Measurements from ENCODE around the gene COA5.

Gene COA5, protein sequence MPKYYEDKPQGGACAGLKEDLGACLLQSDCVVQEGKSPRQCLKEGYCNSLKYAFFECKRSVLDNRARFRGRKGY

DNA sequence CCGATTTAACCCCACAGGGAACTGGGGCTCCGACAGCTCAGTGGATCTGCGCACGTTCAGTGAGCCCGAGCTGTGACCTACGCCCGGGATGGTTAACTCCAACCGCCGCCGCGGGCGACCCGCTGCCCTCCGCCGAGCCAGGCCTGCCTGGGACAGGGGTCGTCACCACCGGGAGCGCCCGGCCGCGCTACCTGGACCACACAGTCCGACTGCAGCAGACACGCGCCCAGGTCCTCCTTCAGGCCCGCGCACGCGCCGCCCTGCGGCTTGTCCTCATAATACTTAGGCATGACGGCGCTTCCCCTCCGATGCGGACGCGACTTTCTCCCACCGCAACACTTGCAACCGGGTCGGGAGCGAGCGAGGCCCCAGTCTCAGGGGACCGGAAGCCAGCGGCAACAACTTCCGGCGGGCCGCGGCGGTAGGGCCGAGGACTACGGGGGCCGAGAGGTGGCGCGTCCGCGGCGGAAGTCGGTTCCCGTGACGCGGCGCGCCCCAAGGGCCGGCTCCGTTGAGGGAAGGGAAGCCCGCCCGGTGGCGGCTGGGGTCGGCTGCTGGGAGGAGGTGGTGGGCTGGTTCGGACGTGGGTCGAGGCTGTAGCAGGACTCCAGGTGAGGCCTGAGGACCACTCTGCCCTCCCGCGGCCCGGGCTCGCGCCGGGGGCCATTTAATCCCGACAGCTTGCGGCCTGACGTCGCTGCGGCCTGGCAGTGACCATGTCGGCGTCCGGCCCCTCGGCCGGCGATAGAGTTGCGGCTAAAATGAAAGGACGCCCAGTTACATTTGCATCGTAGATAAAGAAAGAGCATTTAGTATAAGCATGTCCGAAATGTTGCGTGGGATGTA lies at the start of gene COA5, which contains the start of gene UNC50:
COA5 (minus strand) TSS at position 397 of the 846 bp plus-strand sequence; CDS start at position 290, 107 bp downstream.
UNC50 (plus strand) TSS at position 474 of the 846 bp plus-strand sequence. CDS start 1,171 bp downstream, outside the sequence.
- peak; percentile 53 to 95 for DNase-seq

DNA sequence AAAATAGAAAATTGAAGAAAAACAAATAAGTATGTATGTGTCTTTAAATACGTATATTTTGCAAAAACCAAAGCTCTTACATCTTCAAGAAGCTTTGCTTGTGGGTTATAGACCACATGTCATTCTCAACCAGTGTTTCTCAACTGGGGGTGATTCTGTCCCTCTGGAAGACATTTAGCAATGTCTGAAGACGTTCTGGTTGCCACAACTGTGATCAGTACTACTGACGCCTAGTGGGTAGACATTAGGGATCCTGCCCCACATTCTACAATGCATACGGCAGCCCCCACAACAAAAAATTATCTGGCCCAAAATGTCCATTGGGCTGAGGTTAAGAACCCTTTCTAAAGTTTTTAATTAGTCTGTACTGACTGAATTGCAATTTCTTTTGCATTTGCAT lies 48.5 kb upstream of the COA5 start:
- DNase-seq, result no peak

DNA sequence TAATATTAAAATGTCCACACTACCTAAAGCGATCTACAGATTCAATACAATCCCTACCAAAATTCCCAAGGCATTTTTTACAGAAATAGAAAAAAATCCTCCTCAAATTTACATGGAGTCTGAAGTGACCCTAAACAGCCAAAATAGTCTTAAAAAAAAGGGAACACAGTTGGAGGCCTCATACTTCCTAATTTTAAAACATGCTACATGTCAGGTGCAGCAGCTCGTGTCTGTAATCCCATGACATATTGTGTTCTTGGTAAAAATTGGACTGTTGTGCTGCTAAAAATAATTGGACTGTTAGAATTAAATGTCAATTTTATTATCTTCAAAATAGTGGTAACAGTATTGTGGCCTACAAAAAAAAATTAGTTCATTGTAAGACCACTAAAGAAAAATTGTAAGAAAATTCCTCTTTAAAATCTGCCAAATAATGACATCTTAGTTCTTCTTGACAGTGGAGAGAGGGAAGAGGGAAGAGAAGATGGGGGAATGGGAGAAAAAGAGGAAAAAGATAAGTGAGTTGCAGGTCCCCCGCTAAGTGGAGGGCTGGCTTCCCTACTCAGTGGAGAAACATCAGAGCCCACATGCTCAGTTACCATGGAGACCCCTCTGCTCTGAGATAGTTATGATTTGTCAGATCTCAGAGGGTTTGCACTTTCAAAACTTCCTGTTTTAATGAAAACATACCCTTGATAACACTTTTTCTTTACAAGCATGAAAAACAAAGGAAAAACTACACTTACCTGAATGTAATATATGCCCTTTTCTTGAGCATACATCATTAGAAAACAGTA lies 46.6 kb upstream of the COA5 start:
- no peak for DNase-seq

DNA sequence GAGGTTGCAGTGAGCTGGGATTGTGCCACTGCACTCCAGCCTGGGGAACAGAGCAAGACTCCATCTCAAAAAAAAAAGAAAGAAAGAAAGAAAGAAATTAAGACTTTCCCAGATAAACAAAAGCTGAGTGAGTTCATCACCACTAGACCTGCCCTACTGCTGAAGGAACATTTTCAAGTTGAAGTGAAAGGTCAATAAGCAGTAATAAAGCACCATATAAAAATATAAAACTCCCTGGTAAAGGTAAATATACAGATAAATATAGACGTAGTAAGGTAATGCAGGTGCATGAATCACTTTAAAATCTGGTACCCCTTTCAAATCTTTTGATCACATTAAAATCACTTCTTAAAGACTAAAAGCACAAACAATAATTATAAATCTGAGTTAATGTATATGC lies 42.7 kb upstream of the COA5 start:
- no peak for DNase-seq

DNA sequence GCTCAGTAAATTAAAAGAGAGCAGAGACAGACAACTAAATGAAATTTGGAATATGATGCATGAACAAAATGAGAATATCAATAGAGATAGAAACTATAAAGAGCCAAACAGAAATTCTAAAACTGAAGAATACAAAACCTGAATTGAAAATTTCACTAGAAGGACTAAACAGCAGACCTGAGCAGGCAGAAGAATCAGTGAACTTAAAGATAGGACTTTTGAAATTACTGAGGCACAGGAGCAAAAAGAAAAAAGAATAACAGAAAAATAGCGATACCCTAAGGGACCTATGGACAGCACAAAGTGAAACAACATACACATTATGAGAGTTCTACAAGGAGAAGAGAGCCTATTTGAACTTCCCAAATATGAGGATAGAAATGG lies 41.7 kb upstream of the COA5 start:
- no peak for DNase-seq

DNA sequence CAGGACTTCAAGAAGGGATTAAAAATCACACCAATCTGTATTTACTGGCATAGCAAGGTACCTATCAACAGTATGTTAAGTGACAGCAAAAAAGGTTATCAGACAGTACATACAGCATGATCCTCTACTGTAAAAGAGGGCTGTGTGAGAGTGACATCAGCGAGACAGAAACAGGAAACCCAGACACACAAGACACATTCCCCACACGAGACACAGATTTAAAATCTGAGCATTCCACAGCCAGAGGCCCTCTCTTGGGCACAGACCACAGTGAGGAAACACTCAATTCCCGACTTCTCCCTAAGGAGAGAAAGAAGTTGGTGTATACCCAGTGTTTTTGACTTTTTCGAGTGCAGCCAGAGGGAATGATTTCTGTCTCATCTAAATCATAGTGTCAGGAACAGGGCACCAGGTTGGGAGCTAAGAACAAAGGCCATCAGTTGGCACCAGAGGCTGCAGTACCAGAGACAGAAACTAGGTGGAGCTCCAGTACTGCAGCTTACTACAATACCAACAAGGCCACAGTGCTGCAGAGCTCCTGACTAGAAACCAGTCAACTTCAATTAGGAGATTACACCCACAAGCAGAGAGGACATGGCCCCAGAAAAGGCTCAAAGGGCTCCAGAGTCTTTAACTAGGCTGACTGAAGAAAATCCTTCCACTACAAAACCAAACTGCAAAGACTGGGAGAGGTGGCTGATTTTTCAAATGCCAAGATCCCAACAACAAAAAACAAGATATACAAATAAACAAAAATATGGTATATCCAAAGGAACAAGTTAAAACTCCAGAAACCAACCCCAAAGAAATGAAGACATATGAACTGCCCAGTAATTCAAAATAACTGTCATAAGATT lies 41.1 kb upstream of the COA5 start:
- DNase-seq, result peak; percentile 39 to 81

DNA sequence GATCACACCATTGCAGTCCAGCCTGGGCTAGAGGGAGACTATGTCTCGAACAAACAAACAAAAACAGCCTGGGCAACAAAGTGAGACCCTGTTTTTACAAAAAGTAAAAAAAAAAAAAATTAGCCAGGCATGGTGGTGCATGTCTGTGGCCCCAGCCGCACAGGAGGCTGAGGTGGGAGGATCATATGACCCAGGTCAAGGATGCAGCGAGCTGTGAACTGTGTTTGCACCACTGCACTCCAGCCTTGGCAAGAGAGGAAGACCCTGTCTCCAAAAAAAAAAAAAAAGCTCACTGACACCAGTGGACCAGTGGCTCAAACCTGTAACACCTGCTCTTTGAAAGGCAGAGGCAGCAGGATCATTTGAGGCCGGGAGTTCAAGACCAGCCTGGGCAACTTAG lies 40.1 kb upstream of the COA5 start:
- DNase-seq, result no peak

DNA sequence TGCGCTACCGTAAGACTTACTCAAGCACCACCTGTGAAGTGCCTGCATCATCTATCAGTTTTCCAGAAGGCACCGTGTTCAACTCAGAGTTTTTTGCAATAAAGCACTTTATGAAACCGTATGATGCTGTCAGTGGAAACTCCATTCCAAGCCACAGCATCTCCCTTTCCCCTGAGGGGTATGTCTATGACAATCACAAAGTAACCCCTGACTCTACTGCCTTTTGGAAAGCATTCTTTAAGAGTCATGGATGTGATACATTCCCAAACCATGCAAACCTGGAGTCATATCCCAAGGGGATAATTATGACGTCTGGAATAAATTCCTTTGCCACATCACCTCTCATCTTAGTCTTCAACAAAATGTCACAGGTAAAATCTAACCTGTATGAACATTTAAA lies 39.3 kb upstream of the COA5 start:
- no peak for DNase-seq

DNA sequence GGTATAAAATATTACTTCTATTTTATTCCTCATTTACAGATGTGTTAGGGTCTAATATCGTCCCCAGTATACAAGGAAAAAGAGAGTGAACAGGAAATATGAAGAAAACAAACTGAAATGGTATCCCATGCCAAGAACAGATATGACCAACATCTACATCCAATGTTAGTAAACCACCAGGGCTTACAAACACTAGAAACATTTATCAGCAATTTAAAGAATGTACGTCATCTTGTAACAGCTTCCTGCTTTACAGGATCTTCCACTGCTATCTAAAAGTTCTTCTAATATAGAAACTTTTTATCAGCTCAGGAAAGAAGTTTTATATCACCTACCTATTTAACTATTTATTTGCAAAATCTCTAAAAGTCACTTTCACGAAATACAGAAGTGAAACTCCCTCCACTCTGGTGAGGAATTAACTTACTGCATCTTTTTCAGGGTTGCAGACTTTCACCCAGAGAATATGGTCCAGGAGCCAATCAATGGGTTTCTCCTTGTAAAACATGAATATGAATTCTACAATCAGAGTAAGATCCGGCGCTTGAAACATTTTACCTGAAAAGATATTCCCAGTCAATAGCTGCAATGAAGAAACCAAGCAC lies 35.3 kb upstream of the COA5 start:
- no peak for DNase-seq

DNA sequence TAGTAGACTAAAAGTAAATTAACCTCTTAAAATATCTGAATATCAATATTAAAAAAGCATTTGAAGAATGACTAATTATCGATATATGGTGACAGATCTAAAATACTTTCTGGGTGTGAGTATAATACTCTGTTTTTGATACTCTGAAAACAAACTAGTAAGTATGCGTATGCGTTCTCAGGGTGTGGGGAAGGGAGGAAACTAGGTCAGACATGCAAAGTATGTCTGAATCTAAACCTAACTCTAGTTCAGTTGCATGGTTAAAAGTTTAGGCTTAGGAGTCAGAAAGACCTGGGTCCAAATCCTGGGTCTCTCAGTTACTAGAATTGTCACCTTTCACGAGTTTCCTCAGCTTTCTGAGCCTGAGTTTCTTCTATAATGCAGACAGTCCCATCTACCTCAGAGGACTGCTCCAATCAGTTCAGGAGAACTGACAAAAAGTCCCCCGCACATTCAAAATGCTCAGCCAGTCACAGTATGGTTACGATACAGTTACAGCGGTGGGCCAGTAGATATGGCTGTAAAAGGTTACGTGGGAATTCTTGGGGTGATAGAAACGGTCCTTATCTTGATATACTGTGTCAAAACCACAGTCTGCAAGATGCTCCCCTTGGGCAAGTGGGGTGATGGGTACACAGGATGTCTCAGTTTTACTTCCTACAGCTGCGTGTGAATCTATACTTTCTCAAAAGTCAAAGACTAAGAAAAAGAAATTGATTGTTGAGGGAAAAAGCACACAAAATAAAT lies 29.3 kb upstream of the COA5 start:
- no peak for DNase-seq

DNA sequence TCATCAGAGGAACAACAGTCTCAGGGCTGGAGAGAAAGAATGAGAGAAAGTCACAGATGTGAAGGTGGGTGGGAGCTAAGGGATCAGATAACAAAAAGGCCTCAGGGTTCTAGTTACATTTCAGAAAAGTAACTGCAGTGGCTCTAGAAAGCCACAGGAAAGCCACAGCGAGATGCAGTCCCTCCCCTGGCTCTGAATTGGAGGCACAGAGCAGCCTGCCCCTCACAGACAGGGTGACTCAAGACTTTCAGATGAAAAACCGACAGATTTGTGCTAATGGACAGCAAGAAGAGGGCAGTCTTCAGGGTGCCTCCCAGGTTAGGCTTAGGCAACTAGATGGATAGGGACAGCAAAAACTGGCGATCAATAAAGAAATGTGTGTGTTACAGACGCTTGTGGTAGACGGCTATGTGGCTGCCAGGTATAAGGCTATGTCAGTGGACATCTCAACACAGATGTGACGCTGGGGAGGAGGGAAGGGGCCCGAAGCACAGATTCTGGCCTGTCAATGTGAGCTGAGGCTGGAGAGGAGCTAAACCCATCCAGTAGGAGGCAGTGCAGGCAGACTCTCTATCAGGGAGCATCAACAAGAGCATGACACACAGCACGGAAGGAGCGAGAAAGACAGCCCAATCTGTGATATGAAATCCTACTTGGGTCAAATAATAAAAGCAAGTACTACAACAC lies 26.2 kb upstream of the COA5 start:
- peak in 1 of 2 experiments; percentile 13 for DNase-seq

DNA sequence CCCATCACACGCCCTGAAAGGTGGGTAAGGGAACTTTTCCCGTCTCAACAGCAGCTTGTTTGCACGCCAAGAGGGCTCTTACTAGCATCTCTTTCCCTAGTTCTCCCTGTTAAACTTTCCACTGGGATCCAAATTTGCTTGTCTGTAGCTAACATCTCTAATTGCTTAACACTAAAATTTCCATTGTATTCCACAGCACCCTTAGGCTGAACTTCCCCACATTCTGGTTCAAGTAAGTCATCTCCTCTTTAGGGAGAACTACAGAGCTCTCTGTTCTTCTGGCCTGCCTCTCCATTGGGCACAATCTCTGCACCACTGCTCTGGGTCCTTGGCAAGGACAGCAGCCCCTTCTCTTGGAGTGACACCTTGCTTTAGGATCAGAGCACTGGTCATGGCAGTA lies 24.0 kb upstream of the COA5 start:
- DNase-seq, result no peak

DNA sequence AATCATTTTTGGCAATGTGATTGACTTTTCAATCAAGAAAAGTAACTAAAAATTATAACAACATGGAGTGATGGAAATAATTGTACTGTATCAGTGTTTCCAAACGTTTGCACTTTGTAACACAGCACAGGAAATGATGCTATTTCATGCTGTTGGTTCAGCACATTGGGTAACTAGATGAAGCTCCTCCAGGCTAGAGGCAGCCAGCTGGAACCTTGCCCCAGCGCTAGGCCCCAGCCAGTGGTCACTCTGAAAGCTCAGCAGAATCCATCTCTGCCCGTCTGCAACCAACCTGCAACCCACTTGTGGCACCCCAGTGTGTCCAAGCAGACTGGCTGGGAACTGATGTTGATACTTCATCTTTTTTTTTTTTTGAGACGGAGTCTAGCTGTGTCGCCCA lies 15.3 kb upstream of the COA5 start:
- DNase-seq, result no peak

DNA sequence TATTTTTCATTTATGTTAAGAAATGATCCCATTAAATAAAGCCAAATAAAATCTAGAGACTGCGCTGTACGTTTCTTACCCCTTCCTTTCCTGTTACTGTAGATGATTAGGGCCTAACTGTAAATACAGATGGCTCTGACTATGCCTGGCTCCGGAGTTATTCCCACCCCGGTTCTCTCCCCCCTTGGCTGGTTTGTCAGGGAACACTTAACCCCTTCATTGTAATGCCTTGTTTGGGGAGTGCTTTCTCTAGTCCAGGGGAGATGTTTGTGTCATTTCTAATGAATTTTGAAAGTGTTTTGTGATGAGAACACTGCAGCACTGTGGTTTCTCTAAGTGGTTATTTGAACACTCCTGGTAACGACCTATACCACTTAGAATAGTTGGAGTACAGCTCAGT lies 8.8 kb upstream of the COA5 start:
- no peak for DNase-seq

DNA sequence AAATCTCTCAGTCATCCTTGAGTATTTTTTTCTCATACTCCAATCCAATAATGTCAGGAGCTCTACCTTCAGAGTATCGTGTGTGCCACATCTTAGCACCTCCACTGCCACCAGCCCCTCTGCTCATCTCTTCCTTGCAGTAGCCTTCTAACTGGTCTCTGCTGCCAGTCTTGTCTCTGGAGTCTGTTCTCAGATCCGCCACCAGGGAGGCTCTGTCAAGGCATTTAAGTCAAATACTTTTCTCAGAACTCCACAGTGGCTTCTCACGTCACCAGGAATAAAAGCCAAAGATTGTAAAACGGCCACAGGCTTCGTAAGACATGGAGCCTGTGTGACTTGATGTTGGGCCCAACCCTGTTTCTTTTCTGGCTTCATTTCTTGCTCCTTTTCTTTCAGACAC lies 7.2 kb upstream of the COA5 start:
- no peak for DNase-seq

DNA sequence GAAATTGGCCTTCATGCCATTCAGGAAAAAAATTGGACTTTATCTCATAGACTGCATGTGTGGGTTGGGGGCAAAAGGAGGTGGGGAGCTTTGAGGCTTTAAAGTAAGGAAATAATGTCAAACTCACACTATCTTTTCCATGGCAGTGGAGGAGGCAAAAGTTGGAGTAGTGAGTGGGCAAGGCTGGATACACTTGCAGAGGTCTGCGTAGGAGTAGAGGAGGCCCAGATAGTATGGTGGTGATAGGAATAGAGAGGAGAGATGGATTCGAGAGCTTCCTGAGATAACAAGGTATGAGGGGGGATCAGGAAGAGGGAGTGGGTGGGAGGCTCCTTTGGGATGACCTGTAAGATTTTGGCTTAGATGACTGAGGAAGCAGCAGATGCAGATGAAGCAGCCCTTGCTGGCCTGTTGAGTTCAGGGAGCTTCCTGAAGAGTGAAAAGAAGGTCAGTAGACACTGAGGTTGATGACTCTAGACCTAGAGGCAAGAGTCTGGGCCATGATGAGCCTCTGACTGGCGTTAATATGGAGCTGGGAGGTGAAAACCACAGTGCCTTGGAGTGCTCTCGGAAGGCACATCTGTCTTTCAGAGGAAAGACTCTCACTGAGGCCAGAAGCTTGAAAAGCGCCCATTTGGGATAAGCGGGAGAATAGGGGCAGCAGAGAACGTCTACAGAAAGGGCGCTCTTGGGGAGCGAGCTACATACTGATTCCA lies 5.9 kb upstream of the COA5 start:
- DNase-seq, result no peak

DNA sequence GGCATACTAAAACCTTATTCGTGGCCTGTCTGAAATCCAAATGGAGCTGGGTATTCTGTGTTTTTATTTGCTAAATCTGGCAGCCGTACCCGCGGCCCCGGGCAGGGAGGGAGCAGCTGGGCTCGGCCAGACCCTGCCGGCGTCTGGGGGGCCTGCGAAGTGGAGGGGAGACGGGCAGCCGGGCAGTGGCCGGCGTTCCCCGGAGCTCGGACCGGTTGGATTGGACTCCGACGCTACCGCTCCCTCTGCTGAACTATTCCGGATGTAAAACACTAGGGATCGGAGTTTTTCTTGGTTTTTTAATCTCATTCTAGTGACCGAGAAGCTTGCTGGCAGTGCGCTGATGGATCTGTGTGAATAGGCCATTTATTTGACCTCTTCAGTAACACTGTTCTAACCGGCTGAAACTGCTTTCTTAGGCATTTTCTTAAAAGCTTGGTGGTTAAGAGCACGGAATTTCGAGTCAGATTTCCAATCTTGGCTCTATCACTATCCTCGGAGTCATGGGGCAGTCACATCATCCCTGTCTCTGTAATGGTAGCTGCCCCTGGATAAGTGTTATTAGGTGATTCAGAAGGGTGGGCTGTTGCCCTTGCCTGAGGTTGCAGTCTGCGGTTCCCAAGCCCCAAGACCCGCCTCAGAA lies 771 bp upstream of the COA5 start:
- DNase-seq, result peak in 1 of 2 experiments; percentile 25

DNA sequence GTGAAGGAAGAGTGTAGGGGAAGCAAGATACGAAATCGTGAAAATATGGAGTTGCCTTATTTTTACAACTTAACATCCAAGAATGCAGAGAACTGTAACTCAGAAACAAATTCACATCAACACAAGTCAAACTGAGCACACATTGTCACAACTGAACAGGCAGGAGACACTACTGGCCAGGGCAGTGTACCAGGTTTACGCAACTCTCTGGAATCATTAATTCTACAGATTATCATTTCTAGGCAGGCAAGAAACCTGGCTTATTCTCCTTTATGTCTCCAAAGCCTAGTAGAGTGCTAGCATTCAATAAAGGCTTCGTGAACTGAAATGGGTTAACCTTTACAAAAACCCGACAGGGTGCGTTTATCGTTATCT lies 584 bp downstream of the COA5 start:
- peak in 1 of 2 experiments; percentile 34 for DNase-seq

DNA sequence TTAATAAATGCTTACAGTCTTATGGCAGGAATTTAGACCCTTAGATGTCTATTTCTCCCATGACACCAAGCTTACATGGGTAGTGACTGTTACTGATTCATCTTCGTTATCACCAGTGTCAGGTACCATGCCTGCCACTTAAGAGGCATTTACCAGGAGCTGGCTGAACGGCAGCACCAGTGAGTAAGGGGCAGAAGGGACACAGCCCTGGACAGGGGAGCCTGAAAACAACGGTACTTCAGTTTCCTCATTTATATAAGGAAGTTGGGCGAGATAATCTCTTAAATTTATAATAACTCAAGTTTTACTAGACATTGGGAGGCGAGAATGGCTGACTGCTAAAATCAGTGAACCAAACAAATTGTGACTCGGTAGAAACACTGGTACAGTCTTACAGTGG lies 1.2 kb downstream of the COA5 start:
- no peak for DNase-seq

DNA sequence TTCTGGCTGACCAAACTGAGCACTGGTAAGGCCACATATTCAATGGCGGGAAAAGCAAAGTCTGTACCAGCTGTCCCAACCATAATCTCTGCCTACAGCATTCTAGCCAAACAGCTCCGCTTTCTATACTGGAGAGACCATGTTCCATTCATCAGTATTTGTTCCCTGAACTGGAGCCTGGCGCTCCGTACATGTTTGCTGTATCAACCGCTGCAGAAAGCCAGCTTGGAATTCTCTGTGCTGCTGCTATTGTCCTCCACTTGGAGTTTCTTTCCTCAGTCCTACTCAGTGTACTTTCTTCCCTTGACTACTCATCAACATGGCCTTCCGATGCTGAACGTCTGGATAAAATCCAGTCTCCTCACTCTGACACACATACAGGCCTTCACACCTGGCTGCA lies 1.9 kb downstream of the COA5 start:
- no peak for DNase-seq

Measured in NCI-H526 (cell line).